BLaER1 treated with 17β-estradiol and CSF1 and Interleukin-3, amounts not matched to agents 10 nM and 100 nM (cell line): Measurements from ENCODE around the gene NAB2.
A peak's percentile ranks its signal among the peaks of the same experiment; 100 is the strongest.

Source experiments
- H3K27ac ChIP-seq, 11 experiments: shearing (Covaris generic); formaldehyde crosslinking; 2 replicates each; pipeline ENCODE4 v1.8.1; 2022
- H3K27me3 ChIP-seq, 11 experiments: shearing (Covaris generic); formaldehyde crosslinking; 2 replicates each; pipeline ENCODE4 v1.8.1; 2022
- H3K36me3 ChIP-seq, 11 experiments: shearing (Covaris generic); formaldehyde crosslinking; 2 replicates each; pipeline ENCODE4 v1.8.1; 2022
- H3K4me1 ChIP-seq, 10 experiments: shearing (Covaris generic); formaldehyde crosslinking; 2 replicates each; pipeline ENCODE4 v1.8.1; 2022
- H3K4me2 ChIP-seq, 11 experiments: shearing (Covaris generic); formaldehyde crosslinking; 2 replicates each; pipeline ENCODE4 v1.8.1; 2022
- H3K4me3 ChIP-seq, 10 experiments: shearing (Covaris generic); formaldehyde crosslinking; 2 replicates each; pipeline ENCODE4 v1.8.1; 2022
- H3K9ac ChIP-seq, 11 experiments: shearing (Covaris generic); formaldehyde crosslinking; 2 replicates each; pipeline ENCODE4 v1.8.1; 2022
- H3K9me3 ChIP-seq, 11 experiments: shearing (Covaris generic); formaldehyde crosslinking; replicated peaks in 1 of 11; 2 replicates each; pipeline ENCODE4 v1.8.1; 2022
- H4K20me1 ChIP-seq, 11 experiments: shearing (Covaris generic); formaldehyde crosslinking; 2 replicates each; pipeline ENCODE4 v1.8.1; 2022
- Cebpa-rat ChIP-seq, 11 experiments: shearing (Covaris generic); IDR thresholded peaks; 2 replicates each; pipeline ENCODE4 v1.8.1; 2022

Gene NAB2

DNA sequence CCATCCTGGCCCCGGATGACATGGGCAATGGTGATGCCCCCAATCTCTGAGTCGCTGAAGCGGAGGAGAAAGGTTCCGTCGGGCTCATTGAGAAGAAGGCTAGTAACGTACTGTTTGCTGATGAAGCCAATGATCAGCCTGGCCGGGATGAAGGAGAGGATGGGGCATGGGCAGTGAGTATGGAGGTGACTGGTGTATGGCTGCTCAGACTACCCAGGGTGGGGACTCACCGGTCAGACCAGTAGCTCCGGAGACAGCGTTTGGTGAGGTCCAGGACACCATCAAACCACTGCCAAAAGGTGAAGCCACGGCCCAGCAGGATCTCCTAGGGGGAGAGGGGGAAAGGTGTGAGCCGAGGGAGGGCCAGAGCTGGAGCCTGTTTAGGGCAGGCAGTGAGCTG, 10.9 kb downstream of the NAB2 start:
- no peaks in the 10 kb centered on the region for H3K27me3 ChIP-seq
- peaks cover 45 to 100% (median 87%) of the 10 kb centered on the region in 10 experiments for H3K4me1 ChIP-seq
- no peaks in the 10 kb centered on the region for H3K9me3 ChIP-seq
- H3K4me3 ChIP-seq: no peak overlapping the region; a peak in 2 of 20 replicates
- H3K9ac ChIP-seq: peak overlapping the region in 8 of 11 experiments; percentile 5 to 70 (median 38); a peak in 9 of 22 replicates
- peaks cover 92 to 100% (median 98%) of the 10 kb centered on the region in 11 experiments for H3K36me3 ChIP-seq
- no peak for TF ChIP-seq Cebpa-rat (IDR thresholded peaks at IDR 0.05)
- H3K4me2 ChIP-seq: peak overlapping the region; percentile 55 to 99 (median 69); a peak in 20 of 22 replicates
- peak overlapping the region in 10 of 11 experiments; percentile 12 to 60 (median 47); a peak in 14 of 22 replicates for H3K27ac ChIP-seq
- peaks cover 3 to 100% (median 64%) of the 10 kb centered on the region in 11 experiments; a peak in 20 of 22 replicates for H4K20me1 ChIP-seq

DNA sequence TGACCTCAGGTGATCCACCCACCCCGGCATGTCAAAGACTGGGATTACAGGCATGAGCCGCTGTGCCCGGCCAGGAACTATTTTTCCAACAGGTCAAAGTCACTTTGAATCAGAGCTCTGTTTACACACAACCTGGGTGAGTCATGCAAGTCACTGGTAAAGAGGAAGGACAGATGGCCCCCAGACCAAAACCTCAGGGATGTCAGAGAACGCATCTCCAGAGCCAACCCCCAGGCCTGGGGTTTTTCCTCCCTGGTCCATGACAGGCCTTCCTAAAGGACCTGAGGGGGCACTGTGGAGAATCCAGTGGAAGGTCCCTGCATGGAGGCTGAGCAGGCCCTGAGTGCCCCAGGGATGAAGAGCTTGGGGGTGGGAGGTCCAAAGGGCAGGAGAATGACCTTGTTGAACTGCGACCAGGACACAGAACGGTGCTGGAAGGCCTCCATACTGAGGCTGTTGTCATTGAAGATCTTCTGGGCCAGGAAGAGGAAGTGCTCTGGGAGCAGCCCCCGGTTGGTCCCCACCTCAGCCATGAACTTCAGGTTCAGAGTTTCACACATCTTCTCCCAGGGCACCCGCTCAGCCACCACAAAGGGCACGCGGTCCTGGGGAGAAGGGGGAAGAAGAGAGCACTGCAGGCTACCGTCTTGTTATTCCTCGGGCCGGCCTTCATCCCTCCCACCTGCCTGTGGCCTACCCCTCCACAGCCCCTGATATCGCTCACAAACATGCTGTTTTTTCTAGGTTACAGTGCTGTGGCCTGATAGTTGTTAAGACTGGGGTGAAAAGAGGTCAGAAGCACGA, 13.2 kb downstream of the NAB2 start:
- H3K9me3 ChIP-seq: no peaks in the 10 kb centered on the region
- peaks cover 92 to 100% (median 98%) of the 10 kb centered on the region in 11 experiments for H3K36me3 ChIP-seq
- H3K4me3 ChIP-seq: no peak overlapping the region; a peak in 1 of 20 replicates
- peak overlapping the region in 9 of 11 experiments; percentile 4 to 98 (median 53); a peak in 14 of 22 replicates for H3K4me2 ChIP-seq
- H3K4me1 ChIP-seq: peaks cover 32 to 100% (median 83%) of the 10 kb centered on the region in 10 experiments
- peaks cover 0 to 100% (median 64%) of the 10 kb centered on the region in 11 experiments; a peak in 20 of 22 replicates for H4K20me1 ChIP-seq
- H3K9ac ChIP-seq: peak overlapping the region in 8 of 11 experiments; percentile 9 to 54 (median 38); a peak in 10 of 22 replicates
- no peak for TF ChIP-seq Cebpa-rat (IDR thresholded peaks at IDR 0.05)
- H3K27me3 ChIP-seq: no peaks in the 10 kb centered on the region
- peak overlapping the region in 9 of 11 experiments; percentile 16 to 74 (median 56); a peak in 17 of 22 replicates for H3K27ac ChIP-seq

DNA sequence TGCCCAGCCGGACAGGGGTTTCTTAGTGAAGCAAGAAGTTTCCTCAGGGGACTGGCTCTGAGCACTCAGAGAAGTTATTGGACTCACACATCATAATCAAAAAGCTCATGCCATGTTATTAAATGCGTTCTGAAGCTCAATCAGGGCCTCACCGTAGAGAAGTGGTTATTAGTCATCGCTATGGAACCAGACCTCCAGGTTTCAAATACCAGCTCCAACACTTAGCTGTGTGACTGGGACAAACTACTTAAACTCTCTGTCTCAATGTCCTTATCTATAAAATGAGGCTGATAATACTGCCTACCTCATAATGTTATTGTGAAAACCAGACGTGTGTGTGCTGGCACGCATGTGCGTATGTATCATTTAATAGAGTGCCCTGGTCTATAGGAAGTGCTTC, 14.9 kb downstream of the NAB2 start:
- Histone ChIP-seq H3K27me3 (no peaks in the 10 kb centered on the region), H3K4me3 (no peak overlapping the region), H3K9me3 (no peaks in the 10 kb centered on the region), H3K9ac (peak overlapping the region in 7 of 11 experiments; percentile 9 to 56 (median 28); a peak in 5 of 22 replicates), H3K27ac (peak overlapping the region in 6 of 11 experiments; percentile 1 to 71 (median 48); a peak in 9 of 22 replicates), H3K4me1 (peaks cover 29 to 100% (median 81%) of the 10 kb centered on the region in 10 experiments), H3K36me3 (peaks cover 86 to 100% (median 98%) of the 10 kb centered on the region in 11 experiments), H4K20me1 (peaks cover 0 to 100% (median 70%) of the 10 kb centered on the region in 11 experiments; a peak in 20 of 22 replicates), H3K4me2 (peak overlapping the region in 8 of 11 experiments; percentile 8 to 98 (median 48); a peak in 13 of 22 replicates)
- TF ChIP-seq Cebpa-rat (IDR thresholded peaks at IDR 0.05): no peak

DNA sequence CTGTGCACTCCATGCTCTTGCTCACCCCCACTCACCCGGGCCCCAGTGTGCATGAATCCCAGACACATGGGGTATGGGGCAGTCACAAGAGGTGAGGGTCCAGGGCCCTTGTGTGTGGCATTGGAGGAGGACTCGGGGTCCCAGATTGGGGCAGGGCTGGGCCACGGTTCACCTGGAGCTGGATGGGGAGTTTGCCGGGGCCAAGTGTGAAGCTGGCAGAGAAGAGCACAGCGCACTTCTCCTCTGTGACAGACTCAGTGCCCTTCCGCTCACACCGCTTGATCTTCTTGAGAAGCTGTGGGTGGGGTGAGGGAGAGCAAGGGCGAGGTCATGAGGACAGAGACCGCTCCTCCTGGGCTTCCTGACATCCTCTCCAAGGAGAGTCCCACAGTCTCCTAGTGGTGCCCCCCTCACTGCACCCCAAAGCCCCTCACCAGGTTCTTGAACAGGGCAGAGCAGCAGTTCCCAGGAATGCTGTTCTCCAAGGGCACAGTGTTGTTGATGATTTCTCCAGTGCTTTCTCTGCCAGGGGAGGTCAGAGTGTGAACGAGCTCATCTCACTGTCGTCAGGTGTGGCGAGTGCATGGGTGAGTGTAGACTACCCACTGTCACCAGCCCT, 15.5 kb downstream of the NAB2 start:
- peak overlapping the region in 6 of 11 experiments; percentile 9 to 56 (median 26); a peak in 5 of 22 replicates for H3K9ac ChIP-seq
- no peaks in the 10 kb centered on the region for H3K9me3 ChIP-seq
- H4K20me1 ChIP-seq: peaks cover 1 to 100% (median 71%) of the 10 kb centered on the region in 11 experiments; a peak in 21 of 22 replicates
- peaks cover 80 to 100% (median 93%) of the 10 kb centered on the region in 11 experiments for H3K36me3 ChIP-seq
- H3K4me1 ChIP-seq: peaks cover 29 to 100% (median 81%) of the 10 kb centered on the region in 10 experiments
- TF ChIP-seq Cebpa-rat (IDR thresholded peaks at IDR 0.05): no peak
- peak overlapping the region in 6 of 11 experiments; percentile 1 to 71 (median 29); a peak in 8 of 22 replicates for H3K27ac ChIP-seq
- no peaks in the 10 kb centered on the region for H3K27me3 ChIP-seq
- no peak overlapping the region for H3K4me3 ChIP-seq
- H3K4me2 ChIP-seq: peak overlapping the region in 8 of 11 experiments; percentile 8 to 98 (median 48); a peak in 12 of 22 replicates

DNA sequence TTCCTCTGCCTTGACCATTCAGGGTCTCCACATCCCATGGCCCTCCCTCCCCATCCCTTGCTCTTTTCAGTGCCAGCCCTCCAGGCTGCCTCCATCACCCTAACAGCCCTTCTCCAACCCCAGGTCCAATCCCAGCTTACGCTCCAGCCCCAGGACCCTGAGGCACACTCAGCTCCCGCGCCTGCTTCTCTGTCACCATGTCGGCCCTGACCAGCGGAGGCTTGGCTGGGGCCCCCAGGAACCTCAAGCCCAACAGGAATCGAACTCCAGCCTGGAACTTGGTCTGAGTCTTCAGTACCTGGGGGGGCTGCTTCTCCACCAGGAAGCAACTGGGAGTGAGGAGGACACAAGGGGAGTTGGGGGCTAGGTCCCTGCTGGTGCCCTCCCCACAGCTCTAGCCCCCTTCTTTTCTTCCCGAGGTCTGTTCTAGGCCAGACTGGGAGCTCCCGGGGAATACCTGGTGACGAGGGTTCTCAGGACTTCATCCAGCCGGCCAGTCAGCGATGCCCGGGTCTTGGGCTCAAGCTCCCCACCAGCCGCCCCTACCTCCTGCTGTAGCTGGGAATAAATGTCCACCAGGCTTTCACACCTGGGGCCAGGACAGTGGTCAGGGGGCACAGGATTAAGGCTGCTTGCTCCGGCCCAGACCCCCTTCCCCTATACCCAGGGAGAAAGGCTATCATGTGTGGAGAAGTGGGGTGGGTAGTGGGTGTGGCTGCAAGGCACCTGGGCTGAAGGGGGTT, 16.3 kb downstream of the NAB2 start:
- peak overlapping the region in 3 of 11 experiments; percentile 18 to 31 (median 23); a peak in 5 of 22 replicates for H3K27ac ChIP-seq
- H3K4me3 ChIP-seq: no peak overlapping the region
- H4K20me1 ChIP-seq: peaks cover 6 to 100% (median 71%) of the 10 kb centered on the region in 11 experiments; a peak in 21 of 22 replicates
- H3K9ac ChIP-seq: peak overlapping the region in 9 of 11 experiments; percentile 2 to 60 (median 24); a peak in 9 of 22 replicates
- H3K4me2 ChIP-seq: peak overlapping the region in 5 of 11 experiments; percentile 17 to 98 (median 96); a peak in 7 of 22 replicates
- peaks cover 28 to 99% (median 81%) of the 10 kb centered on the region in 10 experiments for H3K4me1 ChIP-seq
- H3K36me3 ChIP-seq: peaks cover 73 to 92% (median 85%) of the 10 kb centered on the region in 11 experiments
- no peaks in the 10 kb centered on the region for H3K9me3 ChIP-seq
- TF ChIP-seq Cebpa-rat (IDR thresholded peaks at IDR 0.05): no peak
- no peaks in the 10 kb centered on the region for H3K27me3 ChIP-seq

DNA sequence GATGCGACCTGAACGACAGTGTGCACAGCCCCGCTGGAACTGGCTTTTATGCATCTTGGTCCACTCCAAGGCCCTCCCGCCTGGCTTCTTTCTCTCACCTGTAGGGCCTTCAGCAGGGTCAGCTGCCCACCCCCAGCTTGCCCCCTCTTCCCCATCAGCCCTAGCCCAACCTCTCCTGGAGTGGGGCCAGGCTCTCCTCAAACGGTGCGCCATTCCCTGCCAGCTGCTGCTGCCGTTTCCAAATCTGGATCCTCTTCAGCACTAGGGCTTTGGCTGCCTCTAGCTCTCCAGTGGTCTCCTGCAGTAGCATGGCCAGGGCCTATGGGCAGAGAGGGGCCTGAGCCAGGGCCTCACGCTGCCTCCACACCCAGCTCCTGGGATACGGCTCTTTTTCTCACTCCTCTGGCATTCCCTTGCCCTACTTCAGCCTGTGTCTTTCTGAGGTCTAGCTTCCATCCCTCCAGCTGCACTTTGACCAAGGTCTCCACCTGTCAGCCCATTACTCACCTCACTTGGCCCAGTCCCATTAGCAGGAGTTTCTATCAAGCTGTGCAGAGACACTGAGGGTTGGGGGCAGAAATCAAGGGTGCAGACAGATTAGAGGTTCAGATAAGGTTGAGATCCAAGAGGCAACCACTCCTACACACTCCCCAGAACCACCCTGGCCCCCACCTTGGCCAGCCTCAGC, 17.3 kb downstream of the NAB2 start:
- Histone ChIP-seq H3K4me3 (no peak overlapping the region), H3K27me3 (no peaks in the 10 kb centered on the region), H3K36me3 (peaks cover 70 to 83% (median 76%) of the 10 kb centered on the region in 11 experiments), H4K20me1 (peaks cover 6 to 91% (median 69%) of the 10 kb centered on the region in 11 experiments; a peak in 21 of 22 replicates), H3K27ac (peak overlapping the region in 1 of 11 experiments; percentile 23; a peak in 2 of 22 replicates), H3K9ac (peak overlapping the region in 6 of 11 experiments; percentile 9 to 99 (median 45); a peak in 7 of 22 replicates), H3K4me2 (peak overlapping the region in 5 of 11 experiments; percentile 13 to 98 (median 97); a peak in 8 of 22 replicates), H3K4me1 (peaks cover 27 to 89% (median 77%) of the 10 kb centered on the region in 10 experiments), H3K9me3 (no peaks in the 10 kb centered on the region)
- no peak for TF ChIP-seq Cebpa-rat (IDR thresholded peaks at IDR 0.05)

DNA sequence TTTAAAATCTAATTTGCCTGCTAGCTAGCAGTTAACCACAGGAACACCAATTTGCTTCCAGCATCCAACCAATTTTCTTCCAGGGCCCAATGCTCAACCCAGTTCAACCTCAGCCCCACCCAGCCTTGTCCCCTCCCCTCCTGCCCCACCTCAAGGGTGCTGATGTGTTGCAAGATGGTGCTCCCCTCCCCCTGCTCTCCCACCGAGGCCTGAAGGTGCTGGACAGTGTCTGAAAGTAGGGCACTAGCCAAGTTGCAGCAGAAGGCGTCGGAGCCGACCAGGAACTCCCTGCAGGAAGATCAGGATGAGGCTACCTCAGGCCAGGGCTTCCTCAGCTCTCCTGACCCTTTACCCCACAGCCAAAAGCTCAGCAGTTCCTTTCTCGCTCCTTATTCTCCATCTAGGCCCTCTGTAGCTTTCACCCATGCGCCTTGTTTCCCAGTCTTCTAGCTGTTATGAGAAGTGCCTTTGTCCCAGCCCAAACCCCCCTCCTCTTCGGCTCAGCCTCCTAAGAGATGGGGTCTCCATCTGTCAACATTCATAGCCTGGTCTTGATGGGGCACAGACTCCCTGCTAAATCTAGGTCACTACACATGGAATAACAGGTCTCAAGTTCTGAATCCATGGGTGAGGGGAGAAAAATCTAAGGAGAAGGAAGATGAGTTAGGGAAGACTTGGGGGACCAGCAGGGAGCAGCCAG, 18.7 kb downstream of the NAB2 start:
- Histone ChIP-seq H3K4me1 (peaks cover 31 to 83% (median 72%) of the 10 kb centered on the region in 10 experiments), H3K4me2 (peak overlapping the region; percentile 93 to 100 (median 96); a peak in 20 of 22 replicates), H4K20me1 (peaks cover 6 to 77% (median 61%) of the 10 kb centered on the region in 11 experiments; a peak in 21 of 22 replicates), H3K4me3 (peak overlapping the region in 4 of 10 experiments; percentile 21 to 99 (median 88); a peak in 5 of 20 replicates), H3K9ac (peak overlapping the region in 10 of 11 experiments; percentile 3 to 100 (median 96); a peak in 18 of 22 replicates), H3K27ac (peak overlapping the region in 10 of 11 experiments; percentile 0 to 98 (median 38); a peak in 9 of 22 replicates), H3K36me3 (peaks cover 56 to 69% (median 63%) of the 10 kb centered on the region in 11 experiments), H3K9me3 (no peaks in the 10 kb centered on the region), H3K27me3 (no peaks in the 10 kb centered on the region)
- TF ChIP-seq Cebpa-rat (IDR thresholded peaks at IDR 0.05): no peak
